Mesendoderm (in vitro differentiated cells): ENCODE data around the gene EXOC2.

ENCODE experiments used
- DNase-seq: peaks from one replicate; pipeline ENCODE4 v3.0.0; 2013
- H2AK5ac ChIP-seq: 2 replicates; pipeline ENCODE4 v1.6.1; 2013; ENCODE audit warnings: low read length, inconsistent platforms
- H2BK120ac ChIP-seq: 2 replicates; pipeline ENCODE4 v1.6.1; 2013; ENCODE audit warnings: low read depth, mild to moderate bottlenecking, low read length, moderate library complexity, mixed read lengths
- H2BK15ac ChIP-seq: replicated peaks from 2 replicates; pipeline ENCODE4 v1.6.1; 2013; ENCODE audit warnings: low read depth, mild to moderate bottlenecking, moderate library complexity
- H2BK5ac ChIP-seq: 2 replicates; pipeline ENCODE4 v1.6.1; 2013; ENCODE audit warnings: low read length, inconsistent platforms
- H3K18ac ChIP-seq: 2 replicates; pipeline ENCODE4 v1.6.1; 2013; ENCODE audit warnings: mild to moderate bottlenecking, low read length, mixed read lengths
- H3K23ac ChIP-seq: one replicate; pipeline ENCODE4 v1.6.1; 2013; ENCODE audit warnings: low read length
- H3K27ac ChIP-seq: 2 replicates; pipeline ENCODE4 v1.5.1; 2013; ENCODE audit warnings: low read depth, mild to moderate bottlenecking, inconsistent platforms, low read length, moderate library complexity
- H3K27me3 ChIP-seq: 2 replicates; pipeline ENCODE4 v1.6.1; 2013; ENCODE audit warnings: low read length, control low read depth, mild to moderate bottlenecking, inconsistent platforms; ENCODE audit not compliant: insufficient read depth, poor library complexity
- H3K36me3 ChIP-seq: 2 replicates; pipeline ENCODE4 v1.6.1; 2013; ENCODE audit warnings: low read length, inconsistent platforms; ENCODE audit not compliant: control insufficient read depth, insufficient read depth
- H3K4ac ChIP-seq: one replicate; pipeline ENCODE4 v1.6.1; 2013; ENCODE audit warnings: low read depth, mild to moderate bottlenecking, low read length, moderate library complexity
- H3K4me1 ChIP-seq: 2 replicates; pipeline ENCODE4 v1.6.1; 2013; ENCODE audit warnings: low read depth, low read length, inconsistent platforms; ENCODE audit not compliant: control insufficient read depth
- H3K4me2 ChIP-seq: 2 replicates; pipeline ENCODE4 v1.6.1; 2013; ENCODE audit warnings: low read length
- H3K4me3 ChIP-seq: 2 replicates; pipeline ENCODE4 v1.5.1; 2013; ENCODE audit warnings: mild to moderate bottlenecking, low read length
- H3K56ac ChIP-seq: one replicate; pipeline ENCODE4 v1.6.1; 2013; ENCODE audit warnings: low read length
- H3K79me1 ChIP-seq: 2 replicates; pipeline ENCODE4 v1.6.1; 2013; ENCODE audit warnings: low read length, inconsistent platforms
- H3K79me2 ChIP-seq: 2 replicates; pipeline ENCODE4 v1.6.1; 2013; ENCODE audit warnings: mild to moderate bottlenecking, low read length; ENCODE audit not compliant: control insufficient read depth, insufficient read depth
- H3K9ac ChIP-seq: 2 replicates; pipeline ENCODE4 v1.6.1; 2013; ENCODE audit warnings: low read length, inconsistent platforms
- H4K5ac ChIP-seq: one replicate; pipeline ENCODE4 v1.6.1; 2013; ENCODE audit warnings: low read length
- H4K8ac ChIP-seq: one replicate; pipeline ENCODE4 v1.6.1; 2013; ENCODE audit warnings: low read depth, mild to moderate bottlenecking, control low read depth, low read length, moderate library complexity
- WGBS: extraction: QIAGEN DNeasy Blood & Tissue Kit; methylation state at CpG from one replicate; pipeline ENCODE4 v1.1.7; 2013; ENCODE audit warnings: low lambda C conversion rate, missing lambda C conversion rate; ENCODE audit not compliant: insufficient coverage; ENCODE audit errors: extremely low coverage; 5-methylcytosine and 5-hydroxymethylcytosine counted together

The EXOC2 gene

GRCh38 chr6:528989-529388 is 163.9 kb downstream of the EXOC2 start:
- no peaks in the 10 kb centered on the region for H3K79me2 ChIP-seq
- H2BK15ac ChIP-seq = no peak overlapping the region
- H3K4me1 ChIP-seq = no peaks in the 10 kb centered on the region
- H3K4me2 ChIP-seq = no peak overlapping the region
- no peak overlapping the region for H3K9ac ChIP-seq
- H3K4ac ChIP-seq = no peak overlapping the region
- H3K23ac ChIP-seq = no peak overlapping the region
- no peak overlapping the region for H3K18ac ChIP-seq
- no peaks in the 10 kb centered on the region for H3K27me3 ChIP-seq
- no peak overlapping the region for H2BK5ac ChIP-seq
- H3K27ac ChIP-seq = no peak overlapping the region
- H3K56ac ChIP-seq = no peak overlapping the region
- no peaks in the 10 kb centered on the region for H3K36me3 ChIP-seq
- H3K79me1 ChIP-seq = no peaks in the 10 kb centered on the region
- no peak overlapping the region for H3K4me3 ChIP-seq
- no peak for DNase-seq
- H2BK120ac ChIP-seq = no peak overlapping the region
- no peak overlapping the region for H2AK5ac ChIP-seq
- H4K5ac ChIP-seq = no peak overlapping the region
- no CpG with 5 or more reads among the region's 18 CpGs for WGBS
- H4K8ac ChIP-seq = no peak overlapping the region

GRCh38 chr6:527989-528673 is 164.8 kb downstream of the EXOC2 start:
- no peak for DNase-seq
- Histone ChIP-seq H2BK120ac (no peak overlapping the region), H2BK5ac (no peak overlapping the region), H2AK5ac (no peak overlapping the region), H3K18ac (no peak overlapping the region), H4K8ac (no peak overlapping the region), H4K5ac (no peak overlapping the region), H2BK15ac (no peak overlapping the region), H3K27me3 (no peaks in the 10 kb centered on the region), H3K36me3 (no peaks in the 10 kb centered on the region), H3K27ac (no peak overlapping the region), H3K79me1 (no peaks in the 10 kb centered on the region), H3K23ac (no peak overlapping the region), H3K56ac (no peak overlapping the region), H3K4me3 (no peak overlapping the region), H3K4me2 (no peak overlapping the region), H3K4me1 (no peaks in the 10 kb centered on the region), H3K79me2 (no peaks in the 10 kb centered on the region), H3K9ac (no peak overlapping the region), H3K4ac (no peak overlapping the region)
- no CpG with 5 or more reads among the region's 8 CpGs for WGBS

- Histone ChIP-seq H3K79me2 (no peaks in the 10 kb centered on the region), H3K18ac (no peak overlapping the region), H3K56ac (no peak overlapping the region), H3K27ac (no peak overlapping the region), H3K4ac (no peak overlapping the region), H3K79me1 (no peaks in the 10 kb centered on the region), H3K4me1 (no peaks in the 10 kb centered on the region), H3K27me3 (no peaks in the 10 kb centered on the region), H3K23ac (no peak overlapping the region), H3K4me3 (no peak overlapping the region), H4K5ac (no peak overlapping the region), H2BK5ac (no peak overlapping the region), H2BK15ac (no peak overlapping the region), H2AK5ac (no peak overlapping the region), H3K4me2 (no peak overlapping the region), H2BK120ac (no peak overlapping the region), H3K9ac (no peak overlapping the region), H4K8ac (no peak overlapping the region), H3K36me3 (no peaks in the 10 kb centered on the region)
- WGBS = no CpG with 5 or more reads among the region's 6 CpGs
- peak; percentile 16 for DNase-seq
Observed at GRCh38 chr6:524803-525202, 168.1 kb downstream of the EXOC2 start.

GRCh38 chr6:520820-521219 is 172.1 kb downstream of the EXOC2 start:
- no peak overlapping the region for H3K4ac ChIP-seq
- DNase-seq = no peak
- no peak overlapping the region for H4K8ac ChIP-seq
- no peak overlapping the region for H2AK5ac ChIP-seq
- no peak overlapping the region for H3K27ac ChIP-seq
- no peaks in the 10 kb centered on the region for H3K36me3 ChIP-seq
- no peak overlapping the region for H2BK15ac ChIP-seq
- H3K4me2 ChIP-seq = no peak overlapping the region
- no peak overlapping the region for H3K9ac ChIP-seq
- H3K56ac ChIP-seq = no peak overlapping the region
- no peak overlapping the region for H3K4me3 ChIP-seq
- H3K79me1 ChIP-seq = no peaks in the 10 kb centered on the region
- no peak overlapping the region for H3K23ac ChIP-seq
- no peaks in the 10 kb centered on the region for H3K79me2 ChIP-seq
- no peak overlapping the region for H2BK120ac ChIP-seq
- no peaks in the 10 kb centered on the region for H3K27me3 ChIP-seq
- no CpG with 5 or more reads among the region's 31 CpGs for WGBS
- no peaks in the 10 kb centered on the region for H3K4me1 ChIP-seq
- H2BK5ac ChIP-seq = no peak overlapping the region
- no peak overlapping the region for H4K5ac ChIP-seq
- H3K18ac ChIP-seq = no peak overlapping the region

GRCh38 chr6:518218-518617 is 174.7 kb downstream of the EXOC2 start:
- H3K79me2 ChIP-seq = no peaks in the 10 kb centered on the region
- no peak overlapping the region for H3K27ac ChIP-seq
- H3K23ac ChIP-seq = no peak overlapping the region
- no peaks in the 10 kb centered on the region for H3K4me1 ChIP-seq
- H2BK5ac ChIP-seq = no peak overlapping the region
- H4K5ac ChIP-seq = no peak overlapping the region
- no peaks in the 10 kb centered on the region for H3K36me3 ChIP-seq
- H3K4me3 ChIP-seq = no peak overlapping the region
- no peak overlapping the region for H2AK5ac ChIP-seq
- H2BK120ac ChIP-seq = no peak overlapping the region
- no peaks in the 10 kb centered on the region for H3K27me3 ChIP-seq
- no peak overlapping the region for H2BK15ac ChIP-seq
- H3K4me2 ChIP-seq = no peak overlapping the region
- H3K4ac ChIP-seq = no peak overlapping the region
- no peaks in the 10 kb centered on the region for H3K79me1 ChIP-seq
- no peak for DNase-seq
- WGBS = no CpG with 5 or more reads among the region's 4 CpGs
- H3K18ac ChIP-seq = no peak overlapping the region
- H3K56ac ChIP-seq = no peak overlapping the region
- no peak overlapping the region for H4K8ac ChIP-seq
- H3K9ac ChIP-seq = no peak overlapping the region

- no peak overlapping the region for H2AK5ac ChIP-seq
- no peak overlapping the region for H3K18ac ChIP-seq
- H2BK5ac ChIP-seq = no peak overlapping the region
- H3K4me3 ChIP-seq = no peak overlapping the region
- no peak overlapping the region for H3K27ac ChIP-seq
- no peak overlapping the region for H3K56ac ChIP-seq
- H3K4me2 ChIP-seq = no peak overlapping the region
- H4K5ac ChIP-seq = no peak overlapping the region
- H3K4ac ChIP-seq = no peak overlapping the region
- no peaks in the 10 kb centered on the region for H3K27me3 ChIP-seq
- H2BK120ac ChIP-seq = no peak overlapping the region
- no peak overlapping the region for H4K8ac ChIP-seq
- no peaks in the 10 kb centered on the region for H3K79me1 ChIP-seq
- WGBS = no CpG with 5 or more reads among the region's 11 CpGs
- no peak for DNase-seq
- H2BK15ac ChIP-seq = no peak overlapping the region
- no peaks in the 10 kb centered on the region for H3K79me2 ChIP-seq
- H3K36me3 ChIP-seq = no peaks in the 10 kb centered on the region
- no peak overlapping the region for H3K23ac ChIP-seq
- H3K4me1 ChIP-seq = no peaks in the 10 kb centered on the region
- no peak overlapping the region for H3K9ac ChIP-seq
Observed at GRCh38 chr6:516213-516612, 176.7 kb downstream of the EXOC2 start.
